ENCODE data around the gene CCDC57.

- no peak for TF ChIP-seq CTCF (IDR thresholded peaks at IDR 0.05; ENCODE audit: poor library complexity)
- no peak for TF ChIP-seq EZH2 (IDR thresholded peaks at IDR 0.05; ENCODE audit: borderline replicate concordance)
Observed at GRCh38 chr17:82213251-82214011, 789 bp upstream of the CCDC57 start.

All from hepatocyte (in vitro differentiated cells).